Measurements from ENCODE around the gene VWA5B1.

GRCh38 chr1:20371883-20372282 lies 81.2 kb downstream of the VWA5B1 start:
- TF ChIP-seq, protein P1, sequence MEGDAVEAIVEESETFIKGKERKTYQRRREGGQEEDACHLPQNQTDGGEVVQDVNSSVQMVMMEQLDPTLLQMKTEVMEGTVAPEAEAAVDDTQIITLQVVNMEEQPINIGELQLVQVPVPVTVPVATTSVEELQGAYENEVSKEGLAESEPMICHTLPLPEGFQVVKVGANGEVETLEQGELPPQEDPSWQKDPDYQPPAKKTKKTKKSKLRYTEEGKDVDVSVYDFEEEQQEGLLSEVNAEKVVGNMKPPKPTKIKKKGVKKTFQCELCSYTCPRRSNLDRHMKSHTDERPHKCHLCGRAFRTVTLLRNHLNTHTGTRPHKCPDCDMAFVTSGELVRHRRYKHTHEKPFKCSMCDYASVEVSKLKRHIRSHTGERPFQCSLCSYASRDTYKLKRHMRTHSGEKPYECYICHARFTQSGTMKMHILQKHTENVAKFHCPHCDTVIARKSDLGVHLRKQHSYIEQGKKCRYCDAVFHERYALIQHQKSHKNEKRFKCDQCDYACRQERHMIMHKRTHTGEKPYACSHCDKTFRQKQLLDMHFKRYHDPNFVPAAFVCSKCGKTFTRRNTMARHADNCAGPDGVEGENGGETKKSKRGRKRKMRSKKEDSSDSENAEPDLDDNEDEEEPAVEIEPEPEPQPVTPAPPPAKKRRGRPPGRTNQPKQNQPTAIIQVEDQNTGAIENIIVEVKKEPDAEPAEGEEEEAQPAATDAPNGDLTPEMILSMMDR (optimal IDR thresholded peaks at IDR 0.05 in 1 of 3, IDR thresholded peaks at IDR 0.05 in 1 of 3, conservative IDR thresholded peaks at IDR 0.05 in 1 of 3; ENCODE audit: extremely low read depth in 1 of 3, insufficient read depth in 2 of 3, low read length in 3 of 3) = no peak
- no peak for TF ChIP-seq EZH2 (IDR thresholded peaks at IDR 0.05; ENCODE audit: low read length)

All from keratinocyte (primary cell).